IPS-NIHi7 (cell line): ENCODE data around the gene CFAP410.
A peak's percentile ranks its signal among the peaks of the same experiment; 100 is the strongest.
"Not testable (repeated sequence)": the region's sequence is repeated elsewhere in the genome, so short reads cannot be mapped to it uniquely, and the experiment has no call there.

Experiments used
- DNase-seq: peaks from one replicate; pipeline ENCODE4 v3.0.0; 2012; ENCODE audit warnings: mixed read lengths; ENCODE audit errors: extremely low spot score

The CFAP410 gene

DNA sequence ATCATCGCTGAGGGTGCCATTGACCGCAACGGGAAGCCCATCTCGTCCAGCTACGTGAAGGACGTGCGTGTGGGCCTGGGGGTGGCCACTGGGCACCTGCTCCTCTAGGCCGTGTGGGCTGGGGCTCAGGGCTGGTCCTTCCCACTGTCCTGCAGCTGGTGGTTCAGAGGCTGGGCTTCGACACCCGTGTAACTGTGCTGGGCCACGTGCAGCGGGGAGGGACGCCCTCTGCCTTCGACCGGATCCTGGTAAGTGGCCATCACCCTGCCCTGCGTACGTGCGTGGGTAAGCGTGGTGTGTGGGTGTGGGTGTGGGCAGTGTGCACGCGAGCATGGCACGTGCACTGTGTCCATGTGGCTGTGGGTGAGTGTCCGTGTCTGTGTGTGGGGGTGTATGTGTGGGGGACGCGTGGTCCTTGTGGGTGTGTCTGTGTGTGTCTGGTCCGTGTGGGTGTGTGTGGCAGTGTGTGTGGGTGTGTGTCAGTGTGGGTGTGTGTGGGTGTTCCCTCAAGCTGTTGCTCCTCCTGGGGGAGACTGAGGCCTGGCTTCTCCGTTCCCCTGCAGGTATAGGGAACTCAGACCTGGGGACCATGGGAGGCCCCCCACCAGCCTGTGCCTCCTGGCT lies 22.8 kb downstream of the CFAP410 start:
- DNase-seq, result no peak

DNA sequence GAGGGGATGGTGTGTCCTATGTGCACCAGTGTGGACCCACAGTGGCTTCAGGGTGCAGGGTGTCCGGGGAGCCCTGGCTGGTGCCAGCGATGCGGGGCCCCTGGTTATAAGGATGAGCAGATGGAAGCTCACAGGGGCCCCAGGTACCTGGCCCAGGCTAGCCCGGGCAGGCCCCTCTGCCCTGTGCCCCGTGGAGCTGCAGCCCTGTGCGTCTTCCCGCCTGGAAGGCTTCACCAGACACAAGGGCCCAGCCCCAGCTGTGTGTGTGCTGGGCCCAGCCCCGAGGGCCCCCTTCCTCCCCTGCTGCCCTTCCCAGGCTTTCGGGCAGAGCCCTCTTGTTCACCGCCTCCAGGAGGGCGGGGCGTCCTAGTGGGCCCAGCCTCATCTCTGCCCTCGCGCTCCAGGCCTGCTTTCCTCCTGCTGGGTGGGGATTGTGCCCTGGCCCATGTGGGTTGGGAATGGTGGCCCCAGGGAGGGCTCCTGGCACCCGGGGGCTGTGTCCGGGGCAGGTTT lies 23.4 kb downstream of the CFAP410 start:
- DNase-seq, result no peak

DNA sequence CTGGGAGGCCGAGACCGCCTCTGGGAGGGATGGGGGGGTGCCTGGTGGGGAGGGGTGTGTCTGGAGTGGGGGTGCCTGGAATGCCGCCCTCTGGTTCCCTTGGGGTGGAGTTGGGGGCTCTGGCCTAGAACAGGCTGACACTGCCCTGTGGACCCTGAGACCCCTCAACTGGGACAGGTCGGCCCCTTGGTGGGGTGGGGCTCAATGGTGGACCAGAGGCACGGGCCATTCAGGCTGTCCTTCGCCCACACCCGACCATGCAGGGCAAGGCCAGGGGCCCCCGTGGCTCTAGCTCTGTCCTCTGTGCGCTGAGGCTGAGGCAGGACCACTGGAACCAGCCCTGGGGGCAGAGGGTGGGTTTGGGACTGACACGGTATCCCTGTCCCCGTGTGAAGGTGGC lies 24.6 kb downstream of the CFAP410 start:
- DNase-seq, result no peak

DNA sequence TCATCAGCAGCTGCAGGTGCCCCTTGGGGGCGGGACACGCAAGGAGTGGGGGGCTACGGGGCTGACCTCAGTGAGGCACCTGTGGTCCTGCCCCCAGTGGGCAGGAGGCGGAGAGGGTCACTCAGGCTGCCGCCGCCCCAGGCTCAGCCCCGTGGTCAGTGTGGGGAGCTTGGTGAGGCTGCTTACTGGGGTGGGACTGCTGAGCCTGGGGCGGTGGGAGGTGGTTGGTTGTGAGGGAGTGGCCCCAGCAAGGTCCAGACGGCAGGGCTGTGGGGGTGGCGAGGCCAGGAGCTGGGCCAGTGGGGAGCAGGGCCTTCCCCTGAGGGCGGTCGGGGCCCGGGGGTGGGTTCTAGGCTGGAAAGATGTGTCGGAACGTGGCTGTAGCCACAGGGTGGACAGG lies 25.1 kb downstream of the CFAP410 start:
- DNase-seq, result no peak

DNA sequence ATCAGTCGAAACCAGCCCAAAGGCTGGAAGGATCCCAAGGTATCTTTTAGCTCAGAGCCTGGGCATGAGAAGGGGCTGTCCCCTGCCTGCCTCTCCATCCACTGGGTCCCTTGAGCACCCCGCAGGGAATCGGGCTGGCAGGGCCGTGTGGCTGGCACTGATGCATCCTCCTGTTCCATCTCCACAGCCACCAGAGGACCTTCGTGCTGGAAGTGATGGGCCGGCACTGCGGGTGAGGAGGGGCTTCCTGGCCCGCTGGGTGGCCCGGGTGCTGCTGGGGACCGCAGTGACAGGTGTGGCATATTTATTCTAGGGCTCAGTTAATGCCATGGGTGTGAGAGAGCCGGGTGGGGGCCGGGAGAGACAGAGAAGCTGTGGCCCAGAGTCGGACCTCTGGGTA lies 25.7 kb downstream of the CFAP410 start:
- no peak for DNase-seq

DNA sequence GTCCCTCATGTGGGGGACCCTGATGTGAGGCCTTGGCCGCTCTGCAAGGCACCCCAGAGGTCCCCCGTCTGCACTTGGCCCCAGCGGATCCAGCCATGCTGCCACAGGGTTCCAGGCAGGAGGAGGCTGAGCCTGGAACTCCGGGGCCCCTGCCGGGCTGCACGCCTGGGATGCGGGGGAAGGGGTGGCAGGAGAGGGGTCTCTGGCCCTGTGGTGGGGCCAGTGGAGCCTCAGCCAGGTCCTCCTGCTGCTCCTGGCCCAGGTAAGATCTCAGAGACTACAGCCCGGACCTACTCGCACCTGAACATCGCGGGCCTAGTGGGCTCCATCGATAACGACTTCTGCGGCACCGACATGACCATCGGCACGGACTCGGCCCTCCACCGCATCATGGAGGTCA lies 26.5 kb downstream of the CFAP410 start:
- DNase-seq, result no peak

DNA sequence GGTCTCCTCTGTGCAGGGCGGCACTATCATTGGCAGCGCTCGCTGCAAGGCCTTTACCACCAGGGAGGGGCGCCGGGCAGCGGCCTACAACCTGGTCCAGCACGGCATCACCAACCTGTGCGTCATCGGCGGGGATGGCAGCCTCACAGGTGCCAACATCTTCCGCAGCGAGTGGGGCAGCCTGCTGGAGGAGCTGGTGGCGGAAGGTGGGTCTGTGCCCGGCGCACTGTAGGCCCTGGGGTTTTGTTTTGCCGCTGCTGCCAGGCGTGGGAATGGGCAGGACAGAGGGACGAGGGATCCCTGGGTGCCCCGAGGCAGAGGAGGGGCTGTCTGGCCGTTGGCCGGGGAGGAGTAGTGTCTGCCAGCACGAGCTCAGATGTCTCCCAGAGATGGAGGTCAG lies 27.1 kb downstream of the CFAP410 start:
- no peak for DNase-seq

DNA sequence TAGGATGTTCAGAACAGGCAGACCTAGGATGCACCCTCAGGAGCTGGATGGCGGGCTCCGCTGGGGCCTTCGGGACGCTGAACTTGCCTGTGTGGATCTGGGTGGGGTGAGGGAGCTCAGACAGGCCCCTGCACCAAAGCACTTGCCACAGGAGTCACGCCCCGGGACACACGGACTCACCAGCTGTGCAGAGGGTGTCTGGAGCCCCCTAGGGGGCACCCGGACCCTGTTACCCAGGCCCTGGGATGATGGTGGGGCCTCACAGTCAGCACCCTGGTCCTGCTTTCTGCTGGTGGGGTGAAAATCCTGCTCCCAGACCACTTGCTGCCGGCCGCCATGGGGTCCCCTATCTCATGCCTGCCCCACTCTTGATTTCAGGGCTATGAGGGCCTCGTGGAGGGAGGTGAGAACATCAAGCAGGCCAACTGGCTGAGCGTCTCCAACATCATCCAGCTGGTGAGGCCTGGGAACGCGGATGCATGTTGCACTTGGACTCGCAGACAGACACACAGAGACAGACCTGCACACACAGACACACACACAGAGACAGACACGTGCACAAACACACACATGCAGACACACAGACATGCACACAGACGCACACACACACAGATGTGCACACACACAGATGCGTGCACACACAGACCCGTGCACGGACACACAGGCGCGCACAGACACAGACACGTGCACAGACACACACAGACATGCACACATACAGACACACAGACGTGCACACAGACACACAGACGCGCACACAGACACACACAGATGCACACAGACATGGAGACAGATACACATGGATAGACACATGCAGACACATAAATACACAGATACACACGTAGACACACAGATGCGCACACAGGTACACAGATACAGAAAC lies 28.3 kb downstream of the CFAP410 start:
- no peak for DNase-seq

DNA sequence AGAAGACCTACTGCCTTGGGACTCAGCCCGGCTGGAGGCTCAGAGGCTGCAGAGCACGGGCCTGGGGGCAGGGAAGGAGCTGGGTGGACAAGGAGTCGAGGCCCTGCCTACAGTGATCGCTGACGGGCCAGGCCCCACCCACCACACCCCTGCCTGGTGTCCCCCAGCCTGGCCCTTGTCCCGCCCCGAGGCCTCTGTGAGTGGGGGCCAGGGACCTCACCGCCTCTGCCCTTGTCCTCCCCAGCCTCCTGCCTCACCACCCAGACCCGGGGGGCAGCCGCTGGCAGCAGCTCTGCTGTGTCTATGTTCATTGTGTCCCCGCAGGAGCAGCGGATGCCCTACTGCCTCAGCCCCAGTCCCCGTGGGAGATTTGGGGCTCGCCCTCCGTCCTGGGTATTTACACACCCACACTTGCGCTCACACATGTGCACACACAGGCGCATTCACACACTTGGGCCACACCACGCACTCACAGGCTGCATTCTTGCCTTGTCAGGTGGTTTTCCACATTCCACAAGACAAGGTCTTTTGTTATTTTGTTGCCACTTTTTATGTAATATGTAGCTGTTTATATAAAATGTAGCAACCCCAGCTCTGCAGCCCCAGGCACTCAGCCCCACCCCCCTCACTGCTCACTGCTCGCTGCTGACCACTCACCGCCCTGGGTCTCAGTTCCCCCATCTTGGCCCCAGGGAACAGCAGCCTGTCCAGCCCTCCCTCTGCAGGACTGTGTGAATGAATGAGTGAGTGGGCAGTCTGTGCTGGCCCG lies 32.1 kb downstream of the CFAP410 start:
- no peak for DNase-seq

DNA sequence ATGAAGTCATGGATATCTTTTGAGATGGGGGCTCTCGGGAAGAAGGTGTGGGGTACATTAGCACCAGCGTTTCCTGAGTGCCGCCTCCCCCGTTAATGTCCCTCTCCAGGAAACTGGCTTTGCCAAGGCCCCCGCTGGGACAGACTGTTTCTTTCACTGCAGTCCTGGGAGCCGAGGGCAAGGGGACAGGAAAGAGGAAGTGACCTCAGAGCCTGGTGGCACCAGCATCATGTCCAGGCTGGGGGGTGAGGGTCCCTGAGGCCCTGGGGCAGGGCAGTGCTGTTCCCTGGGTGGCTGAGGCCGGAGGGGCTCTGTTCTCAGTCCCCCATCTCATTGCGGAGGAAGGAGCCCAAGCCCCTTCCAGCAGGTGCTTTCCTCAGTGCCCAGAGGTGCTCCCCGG lies 33.5 kb downstream of the CFAP410 start:
- DNase-seq, result no peak

DNA sequence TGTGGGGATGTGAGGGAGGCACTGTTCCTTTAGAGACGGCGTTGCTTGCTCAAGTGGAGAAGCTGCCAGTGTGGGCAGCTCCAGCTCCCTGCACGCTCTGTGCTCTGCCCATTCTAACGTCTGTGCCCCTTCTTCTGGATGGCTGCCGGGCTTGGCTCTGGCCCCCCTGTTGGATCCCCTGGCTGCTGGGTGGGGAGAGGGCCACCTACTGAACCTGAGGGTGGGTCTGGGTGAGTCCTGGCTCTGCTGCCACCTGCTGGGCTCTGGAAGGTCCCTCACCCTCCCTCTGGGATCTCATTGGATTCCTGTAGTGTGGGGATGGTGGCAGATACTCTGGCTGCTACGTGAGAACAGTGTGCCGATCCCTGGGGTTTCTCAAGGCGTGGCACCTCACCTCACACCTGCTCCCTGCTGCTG lies 34.3 kb downstream of the CFAP410 start:
- DNase-seq, result peak; percentile 67

DNA sequence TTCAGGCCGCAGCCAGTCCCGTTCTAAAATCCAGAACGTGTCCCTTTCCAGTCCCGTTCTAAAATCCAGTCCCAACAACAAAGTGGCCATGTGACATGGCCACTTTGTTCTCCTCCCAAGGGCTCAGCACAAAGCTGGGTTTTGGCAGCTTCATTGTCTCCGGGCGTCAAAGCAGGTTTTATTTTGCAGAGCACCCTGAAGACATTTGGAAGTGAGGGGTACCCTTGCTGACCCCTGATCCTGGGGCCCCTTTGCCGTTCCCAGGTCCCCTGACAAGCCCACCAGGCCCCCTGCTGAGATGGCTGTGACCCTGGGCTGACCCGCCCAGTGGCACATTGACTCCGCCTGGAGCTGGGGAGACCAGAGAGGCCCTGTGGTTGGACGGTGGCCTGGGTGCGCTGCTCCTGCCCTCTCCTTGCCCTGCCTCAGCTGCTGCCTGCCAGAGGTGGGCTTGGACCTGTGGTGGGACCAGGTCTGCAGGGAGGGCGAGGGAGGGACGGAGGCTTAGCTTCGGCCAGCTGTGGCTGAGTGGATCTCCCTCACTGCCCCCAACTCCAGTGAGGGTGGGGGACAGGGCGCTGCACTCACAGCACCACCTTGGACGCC lies 35.1 kb downstream of the CFAP410 start:
- no peak for DNase-seq

DNA sequence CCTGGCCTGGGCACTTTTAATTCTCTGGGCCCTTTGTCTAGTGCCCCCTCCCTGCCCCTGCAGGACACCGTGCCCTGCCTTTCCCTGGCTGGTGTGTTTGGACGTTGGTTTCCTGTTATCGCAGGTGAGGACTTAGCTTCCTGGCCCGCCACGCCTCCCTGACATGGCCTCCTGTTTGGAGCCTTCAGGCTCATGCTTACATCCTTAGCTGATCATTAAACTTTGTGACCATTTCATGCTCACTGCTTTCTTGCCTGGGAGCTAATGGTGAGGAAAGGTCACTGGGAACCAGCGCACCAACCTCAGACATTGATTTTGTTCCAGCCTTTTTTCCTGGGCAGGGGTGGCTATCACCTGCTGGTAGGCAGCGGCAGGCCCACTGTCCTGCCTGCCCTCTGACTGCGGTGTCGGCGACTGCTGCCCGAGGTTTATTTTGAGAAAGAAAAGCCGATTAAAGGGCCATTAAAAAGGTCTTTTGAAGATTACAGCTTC lies 35.7 kb downstream of the CFAP410 start:
- DNase-seq, result no peak

DNA sequence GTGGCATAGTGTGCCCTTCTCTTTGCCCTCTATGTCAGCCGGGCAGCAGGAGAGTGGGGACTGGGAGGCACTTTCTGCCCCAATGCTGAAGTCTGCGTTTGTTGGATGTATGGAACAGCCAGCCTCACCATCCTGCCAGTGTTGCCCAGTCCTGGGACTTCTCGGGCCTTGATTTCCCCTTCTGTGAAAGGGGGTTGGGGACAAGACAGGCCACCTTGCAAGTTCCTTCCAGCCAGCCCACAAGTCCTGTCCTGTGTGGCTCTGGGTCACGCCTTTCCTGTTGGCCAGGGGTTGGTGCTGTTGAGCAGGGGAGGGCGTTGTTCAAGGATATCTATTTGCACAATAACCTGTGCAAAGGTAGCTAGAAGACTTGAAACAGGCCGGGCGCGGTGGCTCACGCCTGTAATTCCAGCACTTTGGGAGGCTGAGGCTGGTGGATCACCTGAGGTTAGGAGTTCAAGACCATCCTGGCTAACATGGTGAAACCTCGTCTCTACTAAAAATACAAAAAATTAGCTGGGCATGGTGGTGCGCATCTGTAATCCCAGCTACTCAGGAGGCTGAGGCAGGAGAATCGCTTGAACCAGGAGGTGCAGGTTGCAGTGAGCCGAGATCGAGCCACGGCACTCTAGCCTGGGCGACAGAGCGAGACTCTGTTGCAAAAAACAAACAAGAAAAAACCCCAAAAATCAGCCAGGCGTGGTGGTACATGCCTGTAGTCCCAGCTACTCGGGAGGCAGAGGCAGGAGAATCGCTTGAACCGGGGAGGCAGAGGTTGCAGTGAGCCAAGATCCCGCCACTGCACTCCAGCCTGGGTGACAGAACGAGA lies 36.4 kb downstream of the CFAP410 start:
- not testable (repeated sequence) for DNase-seq

DNA sequence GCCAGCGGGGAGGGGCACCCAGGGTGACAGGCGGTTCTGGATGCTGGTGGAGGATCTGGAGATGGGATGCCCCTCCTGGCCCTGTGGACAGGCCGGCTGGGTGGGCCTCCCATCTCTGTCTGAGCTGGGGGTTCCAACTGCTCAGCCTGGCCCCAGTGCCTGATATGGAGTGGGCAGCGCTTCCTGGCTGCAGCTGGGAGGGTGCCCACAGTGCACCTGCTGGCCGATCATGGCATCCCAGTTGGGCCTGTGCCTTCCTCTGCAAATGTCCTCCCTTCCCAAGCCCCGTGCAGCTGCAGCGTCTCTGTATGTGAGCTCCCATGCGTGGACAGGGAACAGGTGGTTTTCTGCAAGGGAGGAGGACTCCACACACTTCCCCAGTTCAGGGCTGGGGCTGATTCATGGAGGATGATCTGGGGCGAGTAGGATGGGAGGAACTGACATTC lies 37.2 kb downstream of the CFAP410 start:
- DNase-seq, result no peak

DNA sequence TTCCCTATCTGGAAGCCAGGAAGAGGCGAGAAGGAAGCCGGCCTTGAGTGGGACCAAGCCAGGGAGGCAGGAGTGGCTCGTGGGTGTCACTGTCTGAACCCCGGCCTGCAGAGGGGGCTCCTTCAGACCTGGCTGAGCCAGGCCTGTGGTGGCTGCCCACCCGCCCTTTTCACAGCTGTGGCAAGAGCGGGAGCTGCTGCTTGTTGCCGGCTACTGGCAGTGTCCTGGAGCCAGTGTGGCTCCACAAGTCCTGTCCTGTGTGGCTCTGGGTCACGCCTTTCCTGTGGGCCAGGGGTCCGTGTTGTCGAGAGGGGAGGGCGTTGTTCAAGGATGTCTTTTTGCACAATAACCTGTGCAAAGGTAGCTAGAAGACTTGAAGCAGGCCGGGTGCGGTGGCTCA lies 38.0 kb downstream of the CFAP410 start:
- DNase-seq, result no peak

DNA sequence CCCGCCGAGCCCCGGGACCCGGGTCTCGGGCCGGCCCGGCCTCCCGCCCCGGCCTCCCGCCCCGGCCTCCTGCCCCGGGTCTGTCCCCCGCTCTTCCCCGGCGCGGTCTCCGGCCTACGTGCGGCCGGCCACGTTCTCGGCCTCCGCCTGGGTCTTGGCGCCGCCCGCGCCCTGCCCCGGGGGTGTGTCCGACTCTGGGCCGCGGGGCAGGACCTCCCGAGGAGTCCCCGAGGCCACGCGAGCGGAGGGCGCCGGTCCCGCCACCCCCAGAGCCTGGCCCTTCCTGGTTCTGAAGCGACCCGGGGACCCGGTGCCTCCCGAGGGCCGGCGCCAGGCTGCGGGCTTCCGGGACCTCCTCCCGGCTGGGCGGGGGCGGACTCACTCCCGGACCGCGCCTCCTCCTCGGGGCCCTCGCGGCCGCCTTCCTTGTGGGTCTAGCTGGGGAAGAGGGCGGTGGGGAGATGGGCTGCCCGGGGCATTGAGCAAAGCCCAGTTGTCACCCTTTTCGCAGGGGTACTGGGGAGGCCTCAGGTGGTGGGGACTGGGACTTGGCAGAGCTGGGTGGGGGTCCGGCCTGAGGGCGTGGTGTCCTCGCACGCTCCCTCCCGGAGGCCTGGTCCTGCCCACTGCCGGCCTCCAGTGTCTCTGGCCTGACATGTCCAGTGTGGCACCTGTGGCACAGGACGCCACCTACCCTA lies 38.8 kb downstream of the CFAP410 start:
- peak; percentile 78 for DNase-seq

DNA sequence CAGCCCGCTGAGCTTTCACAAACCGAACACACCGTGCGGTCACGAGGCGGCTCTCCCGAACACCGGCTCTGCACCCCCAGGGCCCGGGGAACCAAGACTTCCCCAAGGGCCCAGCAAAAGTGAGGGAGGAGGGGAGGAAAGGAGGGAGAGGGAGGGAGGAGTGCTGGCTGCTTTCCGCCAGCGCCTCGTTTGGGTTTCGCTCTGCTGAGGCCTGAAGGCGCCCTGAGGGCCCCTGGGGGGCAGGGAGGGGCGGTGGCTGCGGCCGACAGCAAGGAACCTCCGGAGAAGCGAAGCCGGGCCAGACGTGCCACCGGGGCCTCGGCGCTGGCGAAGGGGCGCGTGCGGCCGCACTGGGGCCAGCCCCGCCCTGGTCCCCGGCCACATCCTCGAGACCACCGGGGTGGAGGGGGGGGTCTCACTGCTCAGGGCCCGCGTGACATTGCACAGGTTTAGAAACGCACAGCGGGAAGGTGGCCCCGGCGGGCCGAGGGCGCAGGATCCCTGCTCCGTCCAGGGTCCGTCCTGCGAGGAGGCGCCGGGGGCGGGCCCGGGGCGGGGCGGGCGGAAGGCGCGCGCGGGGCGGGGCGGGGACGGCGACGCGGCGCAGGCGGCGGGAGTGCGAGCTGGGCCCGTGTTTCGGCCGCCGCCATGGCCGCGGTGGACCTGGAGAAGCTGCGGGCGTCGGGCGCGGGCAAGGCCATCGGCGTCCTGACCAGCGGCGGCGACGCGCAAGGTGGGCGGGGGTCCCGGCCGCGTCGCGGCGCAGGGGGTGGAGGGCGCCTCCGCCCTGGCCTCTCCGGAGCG lies 39.5 kb downstream of the CFAP410 start, which contains the start of gene PFKL:
PFKL (plus strand) TSS at position 596 of the 804 bp plus-strand sequence; CDS start at position 649, 53 bp downstream.
- peak; percentile 88 for DNase-seq

DNA sequence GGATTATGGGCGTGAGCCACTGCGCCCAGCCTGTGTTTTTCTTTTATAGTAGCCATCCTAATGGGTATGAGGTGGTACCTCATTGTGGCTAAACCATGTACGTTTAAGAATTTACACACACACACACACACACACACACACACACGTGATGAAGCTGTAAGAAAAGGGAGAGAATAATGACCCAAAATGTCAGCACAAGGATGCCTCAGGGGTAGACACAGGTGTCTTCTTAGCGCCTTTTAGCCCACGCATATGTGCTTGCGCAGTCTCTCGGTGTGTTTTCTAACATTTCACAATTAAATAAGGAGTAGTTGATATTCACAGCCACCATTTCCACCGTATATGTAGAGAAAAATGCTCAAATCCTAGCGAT lies 40.1 kb downstream of the CFAP410 start:
- no peak for DNase-seq
